Measurements from ENCODE around the gene CYP39A1.

The CYP39A1 gene

DNA sequence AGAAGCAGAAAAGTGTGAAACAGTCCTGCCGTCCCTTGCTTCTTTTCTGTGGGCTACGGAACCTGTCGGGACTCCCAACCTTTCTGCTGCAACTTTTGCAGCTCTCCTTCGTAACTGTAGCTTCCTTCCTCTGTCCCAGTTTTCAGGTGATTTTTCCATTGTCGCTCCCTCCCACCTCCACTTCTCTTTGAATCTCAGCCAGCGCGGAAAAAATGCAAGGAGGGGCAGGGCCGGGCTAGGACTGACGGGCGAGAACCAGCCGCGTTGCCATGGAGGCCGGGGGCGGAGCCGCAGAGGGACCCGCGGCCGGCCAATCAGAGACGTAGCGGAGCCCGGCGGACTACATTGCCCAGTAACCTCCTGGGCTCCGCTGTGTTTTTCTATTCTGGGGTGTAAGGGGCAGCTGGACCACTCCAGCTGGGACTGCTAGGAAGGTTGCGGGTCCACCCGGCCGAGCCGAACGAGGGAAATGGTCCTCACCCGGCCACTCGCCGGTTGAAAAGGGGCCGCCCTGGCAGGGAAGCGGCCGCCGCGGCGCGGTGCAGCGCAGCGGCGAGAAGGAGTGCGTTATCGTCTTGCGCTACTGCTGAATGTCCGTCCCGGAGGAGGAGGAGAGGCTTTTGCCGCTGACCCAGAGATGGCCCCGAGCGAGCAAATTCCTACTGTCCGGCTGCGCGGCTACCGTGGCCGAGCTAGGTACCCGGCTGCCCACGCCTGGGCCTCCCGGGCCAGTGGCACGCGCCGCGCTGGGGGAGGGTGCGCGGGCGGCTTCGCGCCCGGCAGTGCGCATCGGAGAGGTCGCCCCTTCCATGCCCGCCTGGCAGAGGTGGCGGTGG, at the start of gene CYP39A1, which contains the start of gene SLC25A27:
Gene CYP39A1 (minus strand): TSS at position 216 of the 836 bp plus-strand sequence. CDS start 236 bp downstream, outside the sequence.
Gene SLC25A27 (plus strand): TSS at position 373 of the 836 bp plus-strand sequence. CDS start 218 bp downstream, at position 591.
- no peaks in the 10 kb centered on the region for H3K36me3 ChIP-seq (ENCODE audit: control insufficient read depth, insufficient read depth, low read length)
- no peaks in the 10 kb centered on the region for H3K9me3 ChIP-seq (ENCODE audit: control insufficient read depth, insufficient read depth, low read length)
- peaks cover 17% of the 10 kb centered on the region for H3K27me3 ChIP-seq (ENCODE audit: control insufficient read depth, insufficient read depth, low read length)
- no peaks in the 10 kb centered on the region for H3K4me1 ChIP-seq (ENCODE audit: control insufficient read depth, insufficient read depth, low read length)
- H3K9ac ChIP-seq (ENCODE audit: low read depth, low read length) = peak within 1 kb of the TSS; percentile 71
- peak within 1 kb of the TSS; percentile 94 for H3K4me3 ChIP-seq (ENCODE audit: low read depth, low read length)

DNA sequence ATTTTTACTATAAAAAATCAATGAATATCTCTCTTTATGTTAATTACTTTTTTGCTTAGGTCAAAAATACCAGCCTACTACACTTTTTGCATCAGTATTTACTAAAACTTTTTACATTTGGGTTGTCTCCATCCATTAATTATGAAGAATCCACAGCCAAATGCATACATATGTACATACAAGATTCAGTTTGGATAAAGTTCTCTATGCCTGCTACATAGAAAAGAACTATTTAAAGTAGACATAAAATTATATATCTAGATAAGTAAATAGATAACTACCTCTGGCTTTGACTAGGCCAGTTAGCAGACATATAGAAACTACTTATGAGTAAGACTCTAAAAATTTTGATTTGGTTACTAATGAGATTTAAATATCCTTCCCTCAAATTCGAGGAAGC, 47.4 kb upstream of the CYP39A1 start:
- no peaks in the 10 kb centered on the region for H3K9me3 ChIP-seq (ENCODE audit: control insufficient read depth, insufficient read depth, low read length)
- no peak overlapping the region for H3K9ac ChIP-seq (ENCODE audit: low read depth, low read length)
- no peak overlapping the region for H3K4me3 ChIP-seq (ENCODE audit: low read depth, low read length)
- H3K27me3 ChIP-seq (ENCODE audit: control insufficient read depth, insufficient read depth, low read length) = no peaks in the 10 kb centered on the region
- H3K36me3 ChIP-seq (ENCODE audit: control insufficient read depth, insufficient read depth, low read length) = no peaks in the 10 kb centered on the region
- no peaks in the 10 kb centered on the region for H3K4me1 ChIP-seq (ENCODE audit: control insufficient read depth, insufficient read depth, low read length)

- no peaks in the 10 kb centered on the region for H3K27me3 ChIP-seq (ENCODE audit: control insufficient read depth, insufficient read depth, low read length)
- no peak overlapping the region for H3K4me3 ChIP-seq (ENCODE audit: low read depth, low read length)
- no peaks in the 10 kb centered on the region for H3K9me3 ChIP-seq (ENCODE audit: control insufficient read depth, insufficient read depth, low read length)
- H3K4me1 ChIP-seq (ENCODE audit: control insufficient read depth, insufficient read depth, low read length) = no peaks in the 10 kb centered on the region
- no peaks in the 10 kb centered on the region for H3K36me3 ChIP-seq (ENCODE audit: control insufficient read depth, insufficient read depth, low read length)
- H3K9ac ChIP-seq (ENCODE audit: low read depth, low read length) = no peak overlapping the region
Measured at GRCh38 chr6:46690911-46691451, 38.4 kb upstream of the CYP39A1 start.

- Histone ChIP-seq H3K4me3 (ENCODE audit: low read depth, low read length) (no peak overlapping the region), H3K9me3 (ENCODE audit: control insufficient read depth, insufficient read depth, low read length) (no peaks in the 10 kb centered on the region), H3K36me3 (ENCODE audit: control insufficient read depth, insufficient read depth, low read length) (no peaks in the 10 kb centered on the region)
Measured at GRCh38 chr6:46690141-46690755, 37.6 kb upstream of the CYP39A1 start.

GRCh38 chr6:46689657-46690056, 37.0 kb upstream of the CYP39A1 start:
- no peak overlapping the region for H3K9ac ChIP-seq (ENCODE audit: low read depth, low read length)
- no peak overlapping the region for H3K4me3 ChIP-seq (ENCODE audit: low read depth, low read length)
- H3K4me1 ChIP-seq (ENCODE audit: control insufficient read depth, insufficient read depth, low read length) = no peaks in the 10 kb centered on the region
- H3K9me3 ChIP-seq (ENCODE audit: control insufficient read depth, insufficient read depth, low read length) = no peaks in the 10 kb centered on the region
- no peaks in the 10 kb centered on the region for H3K36me3 ChIP-seq (ENCODE audit: control insufficient read depth, insufficient read depth, low read length)
- H3K27me3 ChIP-seq (ENCODE audit: control insufficient read depth, insufficient read depth, low read length) = no peaks in the 10 kb centered on the region

More at GRCh38 chr6:46690141-46690755, 37.6 kb upstream of the CYP39A1 start:
- H3K9ac ChIP-seq (ENCODE audit: low read depth, low read length) = no peak overlapping the region
- no peaks in the 10 kb centered on the region for H3K27me3 ChIP-seq (ENCODE audit: control insufficient read depth, insufficient read depth, low read length)
- H3K4me1 ChIP-seq (ENCODE audit: control insufficient read depth, insufficient read depth, low read length) = no peaks in the 10 kb centered on the region

DNA sequence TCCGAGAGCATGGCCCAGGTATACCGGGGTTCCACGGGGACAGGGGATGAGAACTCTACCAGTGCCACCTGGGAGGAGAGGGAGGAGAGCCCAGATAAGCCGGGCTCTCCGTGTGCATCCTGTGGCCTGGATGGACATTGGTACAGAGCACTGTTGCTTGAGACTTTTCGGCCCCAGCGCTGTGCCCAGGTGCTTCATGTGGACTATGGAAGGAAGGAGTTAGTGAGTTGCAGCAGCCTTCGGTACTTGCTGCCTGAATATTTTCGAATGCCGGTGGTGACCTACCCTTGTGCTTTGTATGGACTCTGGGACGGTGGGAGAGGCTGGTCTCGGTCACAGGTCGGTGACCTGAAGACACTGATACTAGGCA, 36.3 kb upstream of the CYP39A1 start:
- no peaks in the 10 kb centered on the region for H3K4me1 ChIP-seq (ENCODE audit: control insufficient read depth, insufficient read depth, low read length)
- no peaks in the 10 kb centered on the region for H3K9me3 ChIP-seq (ENCODE audit: control insufficient read depth, insufficient read depth, low read length)
- no peaks in the 10 kb centered on the region for H3K36me3 ChIP-seq (ENCODE audit: control insufficient read depth, insufficient read depth, low read length)
- no peaks in the 10 kb centered on the region for H3K27me3 ChIP-seq (ENCODE audit: control insufficient read depth, insufficient read depth, low read length)
- H3K4me3 ChIP-seq (ENCODE audit: low read depth, low read length) = no peak overlapping the region
- no peak overlapping the region for H3K9ac ChIP-seq (ENCODE audit: low read depth, low read length)

GRCh38 chr6:46688117-46688965, 35.7 kb upstream of the CYP39A1 start:
- no peaks in the 10 kb centered on the region for H3K4me1 ChIP-seq (ENCODE audit: control insufficient read depth, insufficient read depth, low read length)
- H3K9ac ChIP-seq (ENCODE audit: low read depth, low read length) = no peak overlapping the region
- H3K27me3 ChIP-seq (ENCODE audit: control insufficient read depth, insufficient read depth, low read length) = no peaks in the 10 kb centered on the region
- no peaks in the 10 kb centered on the region for H3K36me3 ChIP-seq (ENCODE audit: control insufficient read depth, insufficient read depth, low read length)
- no peak overlapping the region for H3K4me3 ChIP-seq (ENCODE audit: low read depth, low read length)
- H3K9me3 ChIP-seq (ENCODE audit: control insufficient read depth, insufficient read depth, low read length) = no peaks in the 10 kb centered on the region

DNA sequence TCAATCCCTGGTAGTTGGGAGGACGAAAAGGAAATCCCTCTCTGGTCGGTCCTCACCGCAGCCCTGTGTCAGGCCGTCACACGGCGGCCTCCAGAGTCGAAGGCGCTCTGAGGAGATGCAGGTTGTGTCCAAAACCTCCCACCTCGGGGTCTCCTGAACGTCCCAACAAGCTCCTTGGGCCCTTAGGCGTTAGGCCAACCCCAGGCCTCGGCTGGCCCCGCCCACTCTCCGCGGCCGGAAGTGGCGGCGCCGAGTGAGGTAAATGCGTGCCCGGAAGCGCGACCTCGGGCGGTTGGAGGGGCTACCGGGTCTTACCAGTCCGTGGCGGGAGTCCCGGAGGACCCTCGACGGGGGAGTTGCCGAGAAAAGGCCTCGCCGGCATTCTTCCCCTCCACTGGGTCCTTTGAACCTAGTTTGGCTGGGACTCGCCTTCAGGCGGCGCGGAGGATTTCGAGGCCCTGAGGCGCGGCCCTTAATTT, 35.0 kb upstream of the CYP39A1 start, which contains the start of gene TDRD6:
Gene TDRD6 (plus strand): TSS at position 267 of the 479 bp plus-strand sequence. CDS start 244 bp downstream, outside the sequence.
- Histone ChIP-seq H3K36me3 (ENCODE audit: control insufficient read depth, insufficient read depth, low read length) (no peaks in the 10 kb centered on the region), H3K27me3 (ENCODE audit: control insufficient read depth, insufficient read depth, low read length) (no peaks in the 10 kb centered on the region), H3K4me1 (ENCODE audit: control insufficient read depth, insufficient read depth, low read length) (no peaks in the 10 kb centered on the region), H3K9ac (ENCODE audit: low read depth, low read length) (no peak within 1 kb of the TSS), H3K9me3 (ENCODE audit: control insufficient read depth, insufficient read depth, low read length) (no peaks in the 10 kb centered on the region), H3K4me3 (ENCODE audit: low read depth, low read length) (no peak within 1 kb of the TSS)

- Histone ChIP-seq H3K4me3 (ENCODE audit: low read depth, low read length) (no peak overlapping the region), H3K4me1 (ENCODE audit: control insufficient read depth, insufficient read depth, low read length) (no peaks in the 10 kb centered on the region), H3K9ac (ENCODE audit: low read depth, low read length) (no peak overlapping the region), H3K9me3 (ENCODE audit: control insufficient read depth, insufficient read depth, low read length) (no peaks in the 10 kb centered on the region), H3K36me3 (ENCODE audit: control insufficient read depth, insufficient read depth, low read length) (no peaks in the 10 kb centered on the region), H3K27me3 (ENCODE audit: control insufficient read depth, insufficient read depth, low read length) (no peaks in the 10 kb centered on the region)
Measured at GRCh38 chr6:46684771-46685170, 32.2 kb upstream of the CYP39A1 start.

- peaks cover 3% of the 10 kb centered on the region for H3K4me1 ChIP-seq (ENCODE audit: control insufficient read depth, insufficient read depth, low read length)
- H3K36me3 ChIP-seq (ENCODE audit: control insufficient read depth, insufficient read depth, low read length) = no peaks in the 10 kb centered on the region
- H3K9me3 ChIP-seq (ENCODE audit: control insufficient read depth, insufficient read depth, low read length) = no peaks in the 10 kb centered on the region
- no peaks in the 10 kb centered on the region for H3K27me3 ChIP-seq (ENCODE audit: control insufficient read depth, insufficient read depth, low read length)
- H3K4me3 ChIP-seq (ENCODE audit: low read depth, low read length) = no peak overlapping the region
- H3K9ac ChIP-seq (ENCODE audit: low read depth, low read length) = no peak overlapping the region
Measured at GRCh38 chr6:46677314-46677654, 24.7 kb upstream of the CYP39A1 start.

DNA sequence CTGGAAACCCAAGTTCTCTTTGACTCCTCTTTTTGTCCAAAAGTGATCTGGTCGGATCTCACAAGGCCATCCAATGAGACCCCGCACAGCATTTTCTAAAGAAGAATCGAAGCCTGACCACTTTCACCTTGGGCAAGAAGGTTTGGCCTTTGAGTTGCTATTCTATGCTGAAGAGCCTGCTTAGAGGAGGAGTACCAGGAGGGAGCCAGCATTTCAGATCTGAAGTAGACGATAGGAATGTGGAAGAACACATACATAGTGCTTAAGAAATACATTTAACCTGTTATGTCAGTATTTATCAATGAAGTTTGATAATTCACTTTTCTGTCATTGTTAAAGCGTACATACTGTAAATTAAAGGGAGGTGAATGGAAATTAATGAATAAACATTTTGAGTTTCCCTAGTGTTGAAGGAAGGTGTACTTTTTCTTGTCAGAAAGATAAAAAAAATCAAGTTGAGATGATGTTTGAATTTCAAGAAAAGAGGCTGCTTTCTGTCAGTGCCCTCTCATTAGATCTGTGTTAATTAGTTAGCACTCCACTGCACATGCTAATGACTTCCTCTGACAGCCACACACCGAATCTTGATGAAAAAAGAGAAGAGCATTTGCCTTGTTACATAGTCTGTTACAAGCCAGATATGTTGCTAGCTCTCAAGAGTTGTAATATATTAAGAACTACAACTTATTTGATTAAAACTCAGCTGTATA, 24.1 kb upstream of the CYP39A1 start:
- H3K27me3 ChIP-seq (ENCODE audit: control insufficient read depth, insufficient read depth, low read length) = no peaks in the 10 kb centered on the region
- H3K9ac ChIP-seq (ENCODE audit: low read depth, low read length) = no peak overlapping the region
- H3K4me1 ChIP-seq (ENCODE audit: control insufficient read depth, insufficient read depth, low read length) = peaks cover 3% of the 10 kb centered on the region
- no peaks in the 10 kb centered on the region for H3K9me3 ChIP-seq (ENCODE audit: control insufficient read depth, insufficient read depth, low read length)
- H3K36me3 ChIP-seq (ENCODE audit: control insufficient read depth, insufficient read depth, low read length) = no peaks in the 10 kb centered on the region
- no peak overlapping the region for H3K4me3 ChIP-seq (ENCODE audit: low read depth, low read length)
